Mucosa of rectum (tissue), 2 donors: Measurements from ENCODE around the gene STAT5A.
A peak's percentile ranks its signal among the peaks of the same experiment; 100 is the strongest.
"Not testable (repeated sequence)": the region's sequence is repeated elsewhere in the genome, so short reads cannot be mapped to it uniquely, and the experiment has no call there.

Experiments used
- H3K27ac ChIP-seq, 2 donors: one replicate each; pipeline ENCODE4 v1.7.0; 2013; ENCODE audit warnings: inconsistent platforms in 2 of 2, low read depth in 2 of 2, low read length in 2 of 2
- H3K27me3 ChIP-seq, 2 donors: one replicate each; pipeline ENCODE4 v1.7.0; 2013; ENCODE audit warnings: low read length in 2 of 2; ENCODE audit not compliant: control insufficient read depth in 2 of 2, insufficient read depth in 2 of 2
- H3K36me3 ChIP-seq, 2 donors: one replicate each; pipeline ENCODE4 v1.7.0; 2013; ENCODE audit warnings: low read length in 2 of 2; ENCODE audit not compliant: control insufficient read depth in 2 of 2, insufficient read depth in 2 of 2
- H3K4me1 ChIP-seq, 2 donors: one replicate each; pipeline ENCODE4 v1.7.0; 2013; ENCODE audit warnings: low read length in 2 of 2, mild to moderate bottlenecking in 1 of 2; ENCODE audit not compliant: control insufficient read depth in 2 of 2, insufficient read depth in 2 of 2
- H3K4me3 ChIP-seq, 2 donors: one replicate each; pipeline ENCODE4 v1.7.0; 2013; ENCODE audit warnings: low read length in 2 of 2
- H3K9ac ChIP-seq, 2 donors: one replicate each; pipeline ENCODE4 v1.7.0; 2013; ENCODE audit warnings: low read length in 2 of 2, low read depth in 1 of 2, mild to moderate bottlenecking in 1 of 2
- H3K9me3 ChIP-seq, 2 donors: one replicate each; pipeline ENCODE4 v1.7.0; 2013; ENCODE audit warnings: low read length in 2 of 2; ENCODE audit not compliant: control insufficient read depth in 2 of 2
- donor health status: healthy.
- donor health status: Normal muscosa, but diverticular disease.

Gene STAT5A

GRCh38 chr17:42287977-42288802 is at the start of gene STAT5A:
Gene STAT5A (plus strand): TSS chr17:42288498. CDS start chr17:42289412, 914 bp downstream.
- Histone ChIP-seq H3K27me3 (no peaks in the 10 kb centered on the region), H3K4me1 (peaks cover 21 to 23% of the 10 kb centered on the region in 2 donors), H3K9me3 (no peaks in the 10 kb centered on the region), H3K27ac (peak within 1 kb of the TSS; percentile 72 to 86), H3K36me3 (no peaks in the 10 kb centered on the region), H3K9ac (peak within 1 kb of the TSS; percentile 74 to 84), H3K4me3 (peak within 1 kb of the TSS; percentile 74 to 77)

- H3K9me3 ChIP-seq, H3K4me1 ChIP-seq, H3K9ac ChIP-seq, H3K27ac ChIP-seq, H3K4me3 ChIP-seq, H3K27me3 ChIP-seq, H3K36me3 ChIP-seq: not testable (repeated sequence)
These were observed 48.7 kb upstream of the STAT5A start for GRCh38 chr17:42239576-42239975.

GRCh38 chr17:42240201-42240600 is 48.1 kb upstream of the STAT5A start:
- H3K36me3 ChIP-seq = no peaks in the 10 kb centered on the region
- no peaks in the 10 kb centered on the region for H3K9me3 ChIP-seq
- no peak overlapping the region for H3K4me3 ChIP-seq
- H3K9ac ChIP-seq = no peak overlapping the region
- H3K4me1 ChIP-seq = no peaks in the 10 kb centered on the region
- H3K27me3 ChIP-seq = no peaks in the 10 kb centered on the region
- no peak overlapping the region for H3K27ac ChIP-seq

GRCh38 chr17:42240863-42241262 is 47.4 kb upstream of the STAT5A start:
- not testable (repeated sequence) for H3K9ac ChIP-seq, H3K4me3 ChIP-seq, H3K4me1 ChIP-seq, H3K27me3 ChIP-seq, H3K27ac ChIP-seq, H3K36me3 ChIP-seq, H3K9me3 ChIP-seq

GRCh38 chr17:42241871-42242270 is 46.4 kb upstream of the STAT5A start:
- Histone ChIP-seq H3K27ac (no peak overlapping the region), H3K36me3 (no peaks in the 10 kb centered on the region), H3K9ac (no peak overlapping the region), H3K4me1 (no peaks in the 10 kb centered on the region), H3K9me3 (no peaks in the 10 kb centered on the region), H3K27me3 (no peaks in the 10 kb centered on the region), H3K4me3 (no peak overlapping the region)

GRCh38 chr17:42243493-42243982 is 44.8 kb upstream of the STAT5A start:
- no peaks in the 10 kb centered on the region for H3K4me1 ChIP-seq
- H3K36me3 ChIP-seq = no peaks in the 10 kb centered on the region
- no peaks in the 10 kb centered on the region for H3K9me3 ChIP-seq
- no peaks in the 10 kb centered on the region for H3K27me3 ChIP-seq
- no peak overlapping the region for H3K27ac ChIP-seq
- no peak overlapping the region for H3K4me3 ChIP-seq
- no peak overlapping the region for H3K9ac ChIP-seq

GRCh38 chr17:42244116-42244515 is 44.2 kb upstream of the STAT5A start:
- H3K4me1 ChIP-seq, H3K9ac ChIP-seq, H3K36me3 ChIP-seq, H3K9me3 ChIP-seq, H3K27me3 ChIP-seq, H3K4me3 ChIP-seq, H3K27ac ChIP-seq: not testable (repeated sequence)

- H3K4me3 ChIP-seq, H3K27ac ChIP-seq, H3K9me3 ChIP-seq, H3K4me1 ChIP-seq, H3K36me3 ChIP-seq, H3K27me3 ChIP-seq, H3K9ac ChIP-seq: not testable (repeated sequence)
These were observed 43.1 kb upstream of the STAT5A start for GRCh38 chr17:42245183-42245582.

- H3K4me1 ChIP-seq = peaks cover 3 to 8% of the 10 kb centered on the region in 2 donors
- H3K9me3 ChIP-seq = no peaks in the 10 kb centered on the region
- H3K4me3 ChIP-seq = no peak overlapping the region
- H3K27ac ChIP-seq = no peak overlapping the region
- no peaks in the 10 kb centered on the region for H3K27me3 ChIP-seq
- no peak overlapping the region for H3K9ac ChIP-seq
- H3K36me3 ChIP-seq = no peaks in the 10 kb centered on the region
These were observed 41.8 kb upstream of the STAT5A start for GRCh38 chr17:42246515-42246914.

- Histone ChIP-seq H3K4me1 (peaks cover 3 to 8% of the 10 kb centered on the region in 2 donors), H3K4me3 (no peak overlapping the region), H3K27ac (peak overlapping the region; percentile 3 to 18), H3K9me3 (no peaks in the 10 kb centered on the region), H3K9ac (no peak overlapping the region), H3K36me3 (no peaks in the 10 kb centered on the region), H3K27me3 (no peaks in the 10 kb centered on the region)
These were observed 40.6 kb upstream of the STAT5A start for GRCh38 chr17:42247734-42248133.
